ENCODE measurements around the gene DNAJC16. TPM values are rescaled to one million over a fixed set of nuclear protein-coding genes. Genes with fewer than 3 reads are reported as not detected.

Gene DNAJC16
- total and polyA plus RNA-seq, 9 of the 15 experiments (the other 6 are each of a cell fraction or from before 2014, with no cell fraction given): 6.9 to 16.8 (median 12.8) TPM

GRCh38 chr1:15543589-15544568, 17.2 kb downstream of the DNAJC16 start (continued):
- TF ChIP-seq MLX (CRISPR knock-in tag; conservative IDR thresholded peaks at IDR 0.05) (no peak), NONO (IDR thresholded peaks at IDR 0.05; ENCODE audit: low read depth in 2 of 2, low read length in 1 of 2) (peak in 1 of 2 experiments; percentile 88; a peak in 1 of 4 replicates), TAF15 (IDR thresholded peaks at IDR 0.05; ENCODE audit: low read depth, low read length) (no peak), CREB1 (IDR thresholded peaks at IDR 0.05) (peak; percentile 86), CREB1 (CRISPR knock-in tag; IDR thresholded peaks at IDR 0.05) (peak; percentile 63), NKRF (IDR thresholded peaks at IDR 0.05; ENCODE audit: borderline replicate concordance) (no peak), FOXK1 (CRISPR knock-in tag; IDR thresholded peaks at IDR 0.05; ENCODE audit: borderline replicate concordance) (no peak), HINFP (tag; conservative IDR thresholded peaks at IDR 0.05; ENCODE audit: low read depth) (no peak), RFX5 (IDR thresholded peaks at IDR 0.05; ENCODE audit: low read depth, low read length) (no peak), SIRT6 (IDR thresholded peaks at IDR 0.05; ENCODE audit: low read depth, low read length) (no peak), ZNF217 (CRISPR knock-in tag; IDR thresholded peaks at IDR 0.05) (no peak), THAP12 (CRISPR knock-in tag; IDR thresholded peaks at IDR 0.05) (no peak), U2AF1 (optimal IDR thresholded peaks at IDR 0.05; ENCODE audit: low read depth, low read length) (no peak), ZNF253 (CRISPR knock-in tag; conservative IDR thresholded peaks at IDR 0.05) (no peak), ZFP36 (IDR thresholded peaks at IDR 0.05; ENCODE audit: low read depth, low read length, partially characterized antibody) (no peak)

Measured in K562 (cell line).